Calu3 (cell line): Measurements from ENCODE around the gene CDKN2AIP. TPM values are rescaled to one million over a fixed set of nuclear protein-coding genes. Genes with fewer than 3 reads are reported as not detected.

Source experiments
- BruUV-seq: library from RNA; stranded (reverse); fragments of 400-500 nt; replicated peaks from 2 replicates; lab custom pipeline; 2021; lab: Mats Ljungman, UMichigan
- CTCF ChIA-PET: fragments of 300-600 bp; sonication (Branson Sonifier 250); formaldehyde crosslinking; loops from one replicate; lab custom pipeline; 2022; ENCODE audit warnings: antibody characterized with exemption; lab: Charles Lee
- DNase-seq: peaks from one replicate; pipeline ENCODE4 v3.0.0; 2022
- H3K27ac Mint-ChIP-seq: one replicate; pipeline ENCODE4 v1.8.0; 2022; ENCODE audit warnings: mixed read lengths; ENCODE audit not compliant: unreplicated experiment
- H3K27me3 Mint-ChIP-seq: one replicate; pipeline ENCODE4 v1.8.0; 2022; ENCODE audit warnings: mixed read lengths; ENCODE audit not compliant: unreplicated experiment
- H3K36me3 Mint-ChIP-seq: one replicate; pipeline ENCODE4 v1.8.0; 2022; ENCODE audit warnings: mild to moderate bottlenecking, moderate library complexity, mixed read lengths; ENCODE audit not compliant: insufficient read depth, unreplicated experiment
- H3K4me1 Mint-ChIP-seq: one replicate; pipeline ENCODE4 v1.8.0; 2022; ENCODE audit warnings: mild to moderate bottlenecking, low read depth, mixed read lengths; ENCODE audit not compliant: unreplicated experiment
- H3K4me3 Mint-ChIP-seq: one replicate; pipeline ENCODE4 v1.8.0; 2022; ENCODE audit warnings: mild to moderate bottlenecking, low read depth, moderate library complexity, mixed read lengths; ENCODE audit not compliant: unreplicated experiment
- H3K9me3 Mint-ChIP-seq: one replicate; pipeline ENCODE4 v1.8.0; 2022; ENCODE audit warnings: low read depth, mixed read lengths; ENCODE audit not compliant: unreplicated experiment
- CTCF ChIP-seq: fragments of 200-600 bp; IDR thresholded peaks from one replicate; pipeline ENCODE4 v1.8.0; 2022; ENCODE audit warnings: antibody characterized with exemption; ENCODE audit not compliant: unreplicated experiment
- intact Hi-C: fragments of 100-400 bp; cut with micrococcal nuclease; formaldehyde crosslinking; loops from one replicate; pipeline ENCODE4 v1.10.0; 2022; ENCODE audit not compliant: unreplicated experiment
- total RNA-seq: library from RNA; stranded (reverse); gene quantifications from 2 replicates; pipeline ENCODE4 v1.2.3, GENCODE V29; 2022

The CDKN2AIP gene
- total RNA-seq, 1 experiment from 2014 or later = 17.5 TPM

GRCh38 chr4:183483997-183484396 is 39.6 kb downstream of the CDKN2AIP start:
- Mint-ChIP-seq H3K4me1 (no peaks in the 10 kb centered on the region), H3K36me3 (peaks cover 5% of the 10 kb centered on the region), H3K27ac (no peak overlapping the region), H3K4me3 (no peak overlapping the region), H3K27me3 (no peaks in the 10 kb centered on the region), H3K9me3 (no peaks in the 10 kb centered on the region)
- intact Hi-C loops = no loop called here
- TF ChIP-seq CTCF = no peak
- CTCF ChIA-PET = no interaction called here
- no peak for DNase-seq
- no TSS peak for BruUV-seq

- H3K27ac Mint-ChIP-seq = no peak overlapping the region
- BruUV-seq = no TSS peak
- no peak overlapping the region for H3K4me3 Mint-ChIP-seq
- intact Hi-C loops = no loop called here
- peaks cover 5% of the 10 kb centered on the region for H3K36me3 Mint-ChIP-seq
- DNase-seq = no peak
- H3K9me3 Mint-ChIP-seq = no peaks in the 10 kb centered on the region
- H3K27me3 Mint-ChIP-seq = no peaks in the 10 kb centered on the region
- no peaks in the 10 kb centered on the region for H3K4me1 Mint-ChIP-seq
- TF ChIP-seq CTCF = no peak
- CTCF ChIA-PET = no interaction called here
Observed at GRCh38 chr4:183485411-183486160, 41.1 kb downstream of the CDKN2AIP start.

GRCh38 chr4:183492791-183493222 is 48.4 kb downstream of the CDKN2AIP start:
- no TSS peak for BruUV-seq
- Mint-ChIP-seq H3K4me3 (no peak overlapping the region), H3K4me1 (peaks cover 14% of the 10 kb centered on the region), H3K27ac (no peak overlapping the region), H3K36me3 (no peaks in the 10 kb centered on the region), H3K9me3 (peaks cover 7% of the 10 kb centered on the region), H3K27me3 (no peaks in the 10 kb centered on the region)
- TF ChIP-seq CTCF = no peak
- intact Hi-C loops = no loop called here
- no peak for DNase-seq
- CTCF ChIA-PET = no interaction called here

- Mint-ChIP-seq H3K36me3 (no peaks in the 10 kb centered on the region), H3K9me3 (peaks cover 7% of the 10 kb centered on the region), H3K27ac (no peak overlapping the region), H3K27me3 (no peaks in the 10 kb centered on the region), H3K4me3 (no peak overlapping the region), H3K4me1 (peaks cover 14% of the 10 kb centered on the region)
- no peak for TF ChIP-seq CTCF
- CTCF ChIA-PET = no interaction called here
- DNase-seq = no peak
- intact Hi-C loops = no loop called here
- BruUV-seq = no TSS peak
Observed at GRCh38 chr4:183493246-183493645, 48.8 kb downstream of the CDKN2AIP start.
